H1 (cell line): Measurements from ENCODE around the gene MISFA. TPM values are rescaled to one million over a fixed set of nuclear protein-coding genes. Genes with fewer than 3 reads are reported as not detected.

Experiments
- BACH1 ChIP-seq: IDR thresholded peaks from 2 replicates; pipeline ENCODE4 v1.6.1; 2012; ENCODE audit warnings: low read length, improper control_type of control experiment
- CBX8 ChIP-seq: fragments of 300-800, 300-1000 bp; sonication (generic); IDR thresholded peaks from 2 replicates; pipeline ENCODE4 v1.7.1; 2016; ENCODE audit warnings: low read depth, low read length, borderline replicate concordance
- EZH2 ChIP-seq: fragments of 200-600 bp; sonication (generic); IDR thresholded peaks from 2 replicates; pipeline ENCODE4 v1.7.1; 2012; ENCODE audit warnings: low read depth, mild to moderate bottlenecking, moderate library complexity, low read length, inconsistent platforms; ENCODE audit not compliant: severe bottlenecking
- HDAC2 ChIP-seq, 2 experiments: fragments of 300-600 bp in 1 of 2; sonication (generic) in 1 of 2; IDR thresholded peaks; 2 replicates each; pipeline ENCODE4 v1.6.1; 2011 to 2012; ENCODE audit warnings: low read depth in 2 of 2, low read length in 2 of 2, mild to moderate bottlenecking in 2 of 2, moderate library complexity in 2 of 2, borderline replicate concordance in 1 of 2, inconsistent platforms in 1 of 2
- HDAC6 ChIP-seq: IDR thresholded peaks from one replicate; pipeline ENCODE4 v1.7.1; 2012; ENCODE audit warnings: low read depth, mild to moderate bottlenecking, inconsistent platforms, low read length, moderate library complexity
- POU5F1 ChIP-seq: IDR thresholded peaks from 2 replicates; pipeline ENCODE4 v1.6.1; 2011; ENCODE audit warnings: low read depth, mild to moderate bottlenecking, low read length, moderate library complexity
- SAP30 ChIP-seq: fragments of 300-600 bp; sonication (generic); IDR thresholded peaks from 2 replicates; pipeline ENCODE4 v1.7.1; 2012; ENCODE audit warnings: low read length, moderate library complexity, mild to moderate bottlenecking, inconsistent platforms; ENCODE audit not compliant: insufficient read depth, insufficient replicate concordance
- SIN3A ChIP-seq, 2 experiments: IDR thresholded peaks in 1 of 2; conservative IDR thresholded peaks in 1 of 2; 2 replicates each; pipeline ENCODE4 v1.6.1; 2011 to 2012; ENCODE audit warnings: low read length in 2 of 2, improper control_type of control experiment in 1 of 2, low read depth in 1 of 2, mild to moderate bottlenecking in 1 of 2
- SP4 ChIP-seq: IDR thresholded peaks from 2 replicates; pipeline ENCODE4 v1.6.1; 2012; ENCODE audit warnings: low read length, inconsistent platforms
- TAF1 ChIP-seq: IDR thresholded peaks from 2 replicates; pipeline ENCODE4 v1.6.1; 2011; ENCODE audit warnings: mild to moderate bottlenecking, low read depth, low read length
- TAF7 ChIP-seq: optimal IDR thresholded peaks from 2 replicates; pipeline ENCODE3; 2011; ENCODE audit warnings: low read depth, mild to moderate bottlenecking, inconsistent platforms, low read length, moderate library complexity, borderline replicate concordance
- TCF12 ChIP-seq: IDR thresholded peaks from 2 replicates; pipeline ENCODE4 v1.6.1; 2011; ENCODE audit warnings: low read depth, mild to moderate bottlenecking, low read length
- TEAD4 ChIP-seq: IDR thresholded peaks from 2 replicates; pipeline ENCODE4 v1.6.1; 2012; ENCODE audit warnings: low read depth, low read length, inconsistent platforms, mixed read lengths
- YY1 ChIP-seq: IDR thresholded peaks from 2 replicates; pipeline ENCODE4 v1.6.1; 2011; ENCODE audit warnings: low read depth, mild to moderate bottlenecking, low read length
- polyA plus RNA-seq, 7 experiments: library from polyadenylated mRNA; depleted of rRNA in 3 of 7; stranded (reverse) in 5 of 7; unstranded in 2 of 7; fragments of >200 nt in 5 of 7; fragments of 200-250 nt in 2 of 7; gene quantifications; 1 replicate in 5 of 7; 2 replicates in 1 of 7; 4 replicates in 1 of 7; pipeline versions ENCODE4 v1.2.1 to v1.2.3, GENCODE V29; 2011 to 2013; ENCODE audit warnings: missing spikeins in 2 of 7, mixed read lengths in 2 of 7
- total RNA-seq: library from RNA; stranded (reverse); fragmentation: NEBNext Ultra II Directional; extraction: Animal tissue kit (Norgen Biotek cat#: 25700); gene quantifications from 2 replicates; pipeline ENCODE4 v1.2.1, GENCODE V29; 2021
- TF ChIP-seq, protein P1 (sequence below): IDR thresholded peaks from 2 replicates; pipeline ENCODE4 v1.6.1; 2011; ENCODE audit warnings: low read depth, mild to moderate bottlenecking, low read length; ENCODE audit not compliant: insufficient read depth
- TF ChIP-seq, protein P2 (sequence below): IDR thresholded peaks from 2 replicates; pipeline ENCODE4 v1.6.1; 2012; ENCODE audit warnings: low read length, inconsistent platforms
- TF ChIP-seq, protein P3 (sequence below): IDR thresholded peaks from 2 replicates; pipeline ENCODE4 v1.6.1; 2011; ENCODE audit warnings: low read length, improper control_type of control experiment
- TF ChIP-seq, protein P4 (sequence below): IDR thresholded peaks from 2 replicates; pipeline ENCODE4 v1.6.1; 2012; ENCODE audit warnings: inconsistent platforms

The MISFA gene
- total and polyA plus RNA-seq, 2 of the 8 experiments (the other 6 are each of a cell fraction or from before 2014, with no cell fraction given): 0.51 to 3.8 TPM

DNA sequence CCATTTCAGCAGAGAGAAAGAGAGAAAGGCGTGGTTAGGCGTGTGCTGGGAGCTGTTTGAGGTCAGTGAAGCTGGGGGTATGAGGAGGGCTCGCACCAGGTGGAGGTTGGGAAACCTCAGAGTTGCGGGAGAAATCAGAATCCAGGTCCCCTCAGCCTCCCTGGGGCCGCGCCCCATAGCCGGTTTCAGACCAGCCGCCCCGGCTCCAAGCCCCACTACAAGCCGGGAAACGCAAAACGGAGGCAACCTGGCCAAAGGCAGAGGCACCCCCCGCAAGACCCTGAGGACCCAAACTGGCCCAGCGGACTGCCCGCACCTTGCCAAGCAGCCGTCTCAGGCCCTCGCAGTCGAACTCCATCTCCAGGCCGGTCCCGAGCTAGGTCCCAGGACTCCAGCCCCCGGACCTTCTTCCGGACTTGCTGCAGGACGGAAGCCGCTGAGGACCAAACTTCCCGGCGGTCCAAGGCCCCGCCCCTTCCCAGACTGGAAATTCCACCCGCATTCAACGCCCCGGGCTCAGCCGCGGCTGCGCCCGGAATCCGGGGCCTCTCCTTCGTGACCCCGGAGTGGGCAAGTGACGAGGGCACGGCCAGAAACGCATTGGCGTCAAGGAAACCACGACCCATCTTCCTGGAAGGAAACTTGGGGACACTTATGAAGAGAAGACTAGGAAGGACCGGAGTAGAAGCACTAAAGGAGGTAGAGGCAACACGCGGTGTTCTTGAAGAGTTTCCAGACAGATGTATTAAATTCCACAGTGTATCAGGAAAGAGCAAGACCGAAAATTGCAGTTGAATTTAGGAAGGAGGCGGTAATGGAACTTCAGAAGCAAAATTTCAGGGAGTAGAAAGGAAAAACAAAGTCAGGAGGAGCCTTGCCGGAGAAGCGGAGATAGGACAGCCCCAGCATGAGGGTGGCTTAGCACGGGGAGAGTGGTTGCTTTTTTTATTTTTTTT is 11.0 kb upstream of the MISFA start, which contains the start of gene UEVLD (continued):
- TF ChIP-seq, protein P1, sequence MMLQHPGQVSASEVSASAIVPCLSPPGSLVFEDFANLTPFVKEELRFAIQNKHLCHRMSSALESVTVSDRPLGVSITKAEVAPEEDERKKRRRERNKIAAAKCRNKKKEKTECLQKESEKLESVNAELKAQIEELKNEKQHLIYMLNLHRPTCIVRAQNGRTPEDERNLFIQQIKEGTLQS: no peak
- peak; percentile 82 for TF ChIP-seq TEAD4
- TF ChIP-seq, protein P2, sequence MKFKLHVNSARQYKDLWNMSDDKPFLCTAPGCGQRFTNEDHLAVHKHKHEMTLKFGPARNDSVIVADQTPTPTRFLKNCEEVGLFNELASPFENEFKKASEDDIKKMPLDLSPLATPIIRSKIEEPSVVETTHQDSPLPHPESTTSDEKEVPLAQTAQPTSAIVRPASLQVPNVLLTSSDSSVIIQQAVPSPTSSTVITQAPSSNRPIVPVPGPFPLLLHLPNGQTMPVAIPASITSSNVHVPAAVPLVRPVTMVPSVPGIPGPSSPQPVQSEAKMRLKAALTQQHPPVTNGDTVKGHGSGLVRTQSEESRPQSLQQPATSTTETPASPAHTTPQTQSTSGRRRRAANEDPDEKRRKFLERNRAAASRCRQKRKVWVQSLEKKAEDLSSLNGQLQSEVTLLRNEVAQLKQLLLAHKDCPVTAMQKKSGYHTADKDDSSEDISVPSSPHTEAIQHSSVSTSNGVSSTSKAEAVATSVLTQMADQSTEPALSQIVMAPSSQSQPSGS: no peak
- peak; percentile 86 for TF ChIP-seq SP4
- peak; percentile 20; the same call in 1 of the 2 replicates for TF ChIP-seq YY1
- TF ChIP-seq EZH2: no peak
- no peak; a peak in 2 of 4 replicates for TF ChIP-seq SIN3A (conservative IDR thresholded peaks at IDR 0.05 in 1 of 2, IDR thresholded peaks at IDR 0.05 in 1 of 2; ENCODE audit: low read depth in 1 of 2, low read length in 2 of 2)
- TF ChIP-seq, protein P3, sequence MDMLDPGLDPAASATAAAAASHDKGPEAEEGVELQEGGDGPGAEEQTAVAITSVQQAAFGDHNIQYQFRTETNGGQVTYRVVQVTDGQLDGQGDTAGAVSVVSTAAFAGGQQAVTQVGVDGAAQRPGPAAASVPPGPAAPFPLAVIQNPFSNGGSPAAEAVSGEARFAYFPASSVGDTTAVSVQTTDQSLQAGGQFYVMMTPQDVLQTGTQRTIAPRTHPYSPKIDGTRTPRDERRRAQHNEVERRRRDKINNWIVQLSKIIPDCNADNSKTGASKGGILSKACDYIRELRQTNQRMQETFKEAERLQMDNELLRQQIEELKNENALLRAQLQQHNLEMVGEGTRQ: no peak
- peak; percentile 12 for TF ChIP-seq TAF7
- peak; percentile 92 for TF ChIP-seq TAF1
- TF ChIP-seq BACH1: peak; percentile 24; the same call in 1 of the 2 replicates
- TF ChIP-seq CBX8: no peak
- no peak for TF ChIP-seq TCF12
- TF ChIP-seq SAP30: peak; percentile 32
- TF ChIP-seq HDAC2 (IDR thresholded peaks at IDR 0.05; ENCODE audit: borderline replicate concordance in 1 of 2, low read depth in 2 of 2, low read length in 2 of 2): peak in 1 of 2 experiments; percentile 53; a peak in 1 of 4 replicates
- TF ChIP-seq POU5F1: no peak
- TF ChIP-seq HDAC6: no peak
- TF ChIP-seq, protein P4, sequence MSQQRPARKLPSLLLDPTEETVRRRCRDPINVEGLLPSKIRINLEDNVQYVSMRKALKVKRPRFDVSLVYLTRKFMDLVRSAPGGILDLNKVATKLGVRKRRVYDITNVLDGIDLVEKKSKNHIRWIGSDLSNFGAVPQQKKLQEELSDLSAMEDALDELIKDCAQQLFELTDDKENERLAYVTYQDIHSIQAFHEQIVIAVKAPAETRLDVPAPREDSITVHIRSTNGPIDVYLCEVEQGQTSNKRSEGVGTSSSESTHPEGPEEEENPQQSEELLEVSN: no peak; the same call in 1 of the 2 replicates
